HuH-7 (cell line): ENCODE results near the gene HOXB4.

Experiments
- DNase-seq: peaks from one replicate; pipeline ENCODE4 v3.0.0; 2011; ENCODE audit warnings: low spot score

Gene HOXB4

DNA sequence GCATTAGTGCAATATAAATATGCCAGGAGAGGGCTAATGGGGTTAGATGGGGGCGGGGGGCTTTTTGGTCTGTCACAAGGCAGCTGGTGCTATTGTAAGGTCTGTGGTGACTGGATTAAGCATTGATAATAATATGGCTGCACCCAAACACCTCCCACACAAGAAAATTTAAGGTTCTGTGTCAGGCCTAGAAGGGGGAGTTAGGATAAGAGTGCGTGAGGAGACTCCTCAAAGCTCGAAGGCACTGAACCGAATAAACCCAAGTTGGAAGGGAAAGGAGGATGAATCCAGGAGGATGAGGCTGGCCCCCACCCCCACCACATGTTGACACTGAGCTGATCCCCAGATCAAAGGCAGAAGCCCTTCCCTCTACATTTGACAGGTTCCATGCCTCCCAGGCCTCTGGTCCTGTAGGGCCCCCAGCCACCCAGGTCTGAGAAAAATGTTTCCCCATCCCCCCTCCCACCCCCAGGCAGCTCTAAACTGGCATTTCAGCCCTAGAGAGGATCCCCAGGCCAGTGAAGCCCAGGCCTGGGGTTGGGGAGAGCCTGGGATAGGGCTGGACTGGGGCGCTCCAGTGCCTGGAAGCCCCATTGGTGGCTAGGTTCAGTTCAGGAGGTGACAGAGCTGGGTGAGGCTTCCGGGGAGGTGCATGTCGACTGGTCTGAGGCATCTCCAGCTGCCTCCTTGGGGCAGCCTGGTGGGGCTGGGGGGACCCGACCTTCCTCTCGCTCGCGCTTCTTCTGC, 49.0 kb downstream of the HOXB4 start:
- no peak for DNase-seq

DNA sequence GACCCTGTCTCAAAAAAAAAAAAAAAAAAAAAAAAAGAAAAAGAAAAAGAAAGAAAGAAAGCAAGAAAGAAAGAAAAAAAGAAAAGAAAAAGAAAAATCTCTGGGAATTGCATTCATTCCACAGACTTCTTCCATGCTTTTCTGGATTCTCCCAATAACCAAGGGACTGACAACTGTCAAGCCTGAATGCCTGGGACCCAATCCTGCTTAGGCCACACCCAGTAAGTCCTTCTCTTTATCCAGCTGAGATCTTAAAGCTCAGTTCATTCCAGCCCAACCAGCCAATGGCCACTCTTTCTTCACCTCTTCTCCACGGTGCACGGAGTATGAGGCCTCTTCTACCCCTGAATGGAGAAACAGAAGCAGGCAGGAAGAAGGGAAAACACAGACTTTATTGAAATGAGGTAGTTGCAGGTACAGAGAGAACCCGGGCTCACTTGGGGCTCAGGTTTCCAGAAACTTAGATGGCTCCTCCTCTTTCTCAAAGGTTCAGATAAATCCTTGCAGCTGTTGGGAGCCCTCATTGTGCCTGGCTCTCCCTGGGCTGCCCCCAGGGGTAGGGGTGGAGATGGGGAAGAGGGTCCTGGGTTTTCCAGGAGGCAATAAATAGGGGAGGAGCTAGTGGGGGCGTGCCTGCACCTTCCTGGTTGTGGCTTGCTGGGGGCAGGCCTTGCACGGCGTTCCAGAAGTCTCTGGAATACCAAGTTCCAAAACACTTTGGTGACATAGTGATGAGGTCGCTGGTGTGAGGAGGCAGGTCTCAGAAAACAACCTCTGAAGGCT, 49.8 kb downstream of the HOXB4 start:
- no peak for DNase-seq

DNA sequence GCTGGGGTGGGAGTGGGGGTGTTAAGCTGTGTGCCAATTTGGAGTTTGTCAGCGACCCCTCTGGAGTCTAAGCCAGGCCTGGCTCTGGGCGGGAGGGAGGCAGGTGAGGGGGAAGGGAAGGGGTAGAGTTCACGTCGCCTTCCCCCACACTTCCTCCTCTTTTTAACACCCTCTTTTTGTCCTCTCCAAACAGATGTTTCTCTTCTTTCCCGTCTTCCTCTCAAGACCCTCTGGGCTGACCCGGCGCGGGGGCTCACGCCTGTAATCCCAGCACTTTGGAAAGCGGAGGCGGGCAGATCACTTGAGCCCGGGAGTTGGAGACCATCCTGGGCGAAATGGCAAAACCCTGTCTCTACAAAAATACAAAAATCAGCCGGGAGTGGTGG, 50.6 kb downstream of the HOXB4 start:
- no peak for DNase-seq

DNA sequence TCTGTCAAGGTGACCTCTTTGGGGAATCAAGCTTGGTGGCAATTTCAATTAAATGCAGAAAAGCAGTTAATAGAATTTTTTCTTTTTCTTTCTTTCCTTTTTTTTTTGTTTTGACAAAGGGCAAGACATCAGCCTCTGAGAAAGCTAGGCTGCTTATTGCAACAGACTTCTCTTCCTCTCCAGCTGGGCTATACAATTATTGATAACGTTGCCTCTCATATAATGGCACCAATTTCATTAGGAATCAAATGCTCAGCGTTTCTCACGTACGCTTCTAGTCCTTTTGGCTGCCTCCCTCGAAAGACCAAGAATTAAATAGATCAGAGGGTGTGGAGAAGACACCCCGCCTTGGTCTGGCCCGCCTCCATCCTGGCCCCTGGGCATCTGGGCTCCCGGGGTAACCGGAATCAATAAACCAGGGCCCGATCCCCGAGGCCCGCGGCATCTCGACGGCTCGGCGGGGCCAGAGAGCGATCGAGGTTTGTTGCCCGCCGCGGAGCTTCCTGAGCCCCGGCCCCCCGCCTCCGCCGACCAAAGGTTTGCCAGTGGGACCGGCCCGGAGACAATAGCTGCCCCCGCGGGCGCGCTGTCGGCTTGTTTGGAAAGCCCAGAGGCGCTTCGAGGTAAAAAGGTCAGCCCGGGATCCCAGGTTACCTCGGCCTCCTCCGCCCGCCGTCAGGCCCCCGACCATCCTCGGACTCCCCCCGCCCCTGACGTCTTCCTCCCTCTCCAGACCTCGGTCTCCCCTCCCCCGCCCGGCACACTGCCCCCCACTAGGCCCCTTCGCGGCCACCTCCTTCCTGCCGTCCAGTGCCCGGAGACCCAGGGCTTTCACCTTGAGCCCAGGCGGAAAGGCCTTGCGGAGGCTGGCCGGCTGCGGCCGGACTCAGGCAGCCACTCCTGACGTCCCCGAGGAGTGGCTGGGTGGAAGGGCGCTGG, 51.3 kb downstream of the HOXB4 start:
- DNase-seq, result no peak
